HG03460 (cell line): Measurements from ENCODE around the gene ADAT3.
A peak's percentile ranks its signal among the peaks of the same experiment; 100 is the strongest.
"Not testable (repeated sequence)": the region's sequence is repeated elsewhere in the genome, so short reads cannot be mapped to it uniquely, and the experiment has no call there.

Source experiments
- ATAC-seq: cut with Tn5 transposase; IDR thresholded peaks from one replicate; pipeline ENCODE4 v1.9.1; 2021; ENCODE audit not compliant: unreplicated experiment

The ADAT3 gene

GRCh38 chr19:1882786-1883692 lies 22.2 kb upstream of the ADAT3 start:
- ATAC-seq: no peak

- no peak for ATAC-seq
Observed at GRCh38 chr19:1883784-1884183, 21.4 kb upstream of the ADAT3 start.

- no peak for ATAC-seq
Observed at GRCh38 chr19:1884291-1884718, 20.9 kb upstream of the ADAT3 start.

GRCh38 chr19:1884719-1885334 lies 20.4 kb upstream of the ADAT3 start:
- peak; percentile 9 for ATAC-seq

GRCh38 chr19:1885398-1886119 lies 19.6 kb upstream of the ADAT3 start, which contains the start of gene ABHD17A:
TSS of gene ABHD17A (minus strand) at chr19:1885496. CDS start at chr19:1881566, 3,930 bp downstream.
- ATAC-seq: peak; percentile 64

GRCh38 chr19:1886360-1886759 lies 18.8 kb upstream of the ADAT3 start:
- ATAC-seq: not testable (repeated sequence)

GRCh38 chr19:1888385-1888784 lies 16.8 kb upstream of the ADAT3 start:
- no peak for ATAC-seq

- ATAC-seq: no peak
Observed at GRCh38 chr19:1889907-1890306, 15.3 kb upstream of the ADAT3 start.

GRCh38 chr19:1893791-1894190 lies 11.4 kb upstream of the ADAT3 start:
- ATAC-seq: no peak

GRCh38 chr19:1896508-1896907 lies 8.7 kb upstream of the ADAT3 start:
- no peak for ATAC-seq

- ATAC-seq: no peak
Observed at GRCh38 chr19:1901940-1902404, 3.2 kb upstream of the ADAT3 start.

GRCh38 chr19:1902923-1903322 lies 2.3 kb upstream of the ADAT3 start:
- ATAC-seq: no peak

- peak; percentile 13 for ATAC-seq
Observed at GRCh38 chr19:1904860-1905109, 414 bp upstream of the ADAT3 start.

- no peak for ATAC-seq
Observed at GRCh38 chr19:1905863-1906375, 720 bp downstream of the ADAT3 start.

GRCh38 chr19:1906985-1907562 lies 1.9 kb downstream of the ADAT3 start:
- ATAC-seq: no peak

- ATAC-seq: no peak
Observed at GRCh38 chr19:1907563-1908363, 2.6 kb downstream of the ADAT3 start.

- no peak for ATAC-seq
Observed at GRCh38 chr19:1908364-1908678, 3.1 kb downstream of the ADAT3 start.

- no peak for ATAC-seq
Observed at GRCh38 chr19:1909761-1910080, 4.5 kb downstream of the ADAT3 start.

- ATAC-seq: no peak
Observed at GRCh38 chr19:1910177-1910576, 5.0 kb downstream of the ADAT3 start.

- ATAC-seq: no peak
Observed at GRCh38 chr19:1911098-1911497, 5.9 kb downstream of the ADAT3 start.

- no peak for ATAC-seq
Observed at GRCh38 chr19:1911995-1912394, 6.8 kb downstream of the ADAT3 start.
